ENCODE results near the gene TMEM129.

- TF ChIP-seq OSR1 (CRISPR knock-in tag; IDR thresholded peaks at IDR 0.05) (no peak), ARNTL (CRISPR knock-in tag; IDR thresholded peaks at IDR 0.05; ENCODE audit: borderline replicate concordance, low read depth) (no peak)
Measured at GRCh38 chr4:1708581-1708980, 12.5 kb downstream of the TMEM129 start.

Data from SK-N-SH treated with all-trans-retinoic acid at 6 μM for 48 hours (cell line).